HG03460 (cell line): ENCODE results near the gene TMEM179B.
A peak's percentile ranks its signal among the peaks of the same experiment; 100 is the strongest.

Experiments
- ATAC-seq: cut with Tn5 transposase; IDR thresholded peaks from one replicate; pipeline ENCODE4 v1.9.1; 2021; ENCODE audit not compliant: unreplicated experiment

Gene TMEM179B

GRCh38 chr11:62831520-62832335 lies 44.5 kb downstream of the TMEM179B start, which contains the start of gene STX5:
Gene STX5, minus strand, starts transcription at chr11:62832051. Its CDS starts 808 bp downstream, at chr11:62831243.
- ATAC-seq = peak; percentile 84

- ATAC-seq = peak; percentile 3
Measured at GRCh38 chr11:62832336-62833234, 45.4 kb downstream of the TMEM179B start, which contains the start of gene TEX54. Gene TEX54, minus strand, starts transcription at chr11:62832841.

- no peak for ATAC-seq
Measured at GRCh38 chr11:62835336-62835735, 48.1 kb downstream of the TMEM179B start.

- ATAC-seq = peak; percentile 49
Measured at GRCh38 chr11:62839050-62839945, 52.1 kb downstream of the TMEM179B start, which contains the start of gene WDR74. Gene WDR74, minus strand, starts transcription at chr11:62839590. Its CDS starts 20 bp downstream, at chr11:62839570.
